Right lobe of liver (tissue), 4 donors: Measurements from ENCODE around the gene DHCR24.

ENCODE experiments used
- POLR2A ChIP-seq: fragments of 450-650 bp; IDR thresholded peaks from one replicate; pipeline ENCODE4 v1.6.1; 2017; ENCODE audit warnings: antibody characterized with exemption, mild to moderate bottlenecking
- TF ChIP-seq, protein P1 (sequence below), 4 donors: fragments of 200-600 bp in 3 of 4; fragments of 450-650 bp in 1 of 4; IDR thresholded peaks; one replicate each; pipeline versions ENCODE4 v1.5.1 to v1.8.0; 2016 to 2022; ENCODE audit warnings: antibody characterized with exemption in 4 of 4, mild to moderate bottlenecking in 2 of 4
- donor health status: DM: no; HTN: no; CAD: no.
- donor health status: DM: no; HTN: no; CAD: no.
- donor health status: DM: no; HTN: yes; CAD: no.

DNA sequence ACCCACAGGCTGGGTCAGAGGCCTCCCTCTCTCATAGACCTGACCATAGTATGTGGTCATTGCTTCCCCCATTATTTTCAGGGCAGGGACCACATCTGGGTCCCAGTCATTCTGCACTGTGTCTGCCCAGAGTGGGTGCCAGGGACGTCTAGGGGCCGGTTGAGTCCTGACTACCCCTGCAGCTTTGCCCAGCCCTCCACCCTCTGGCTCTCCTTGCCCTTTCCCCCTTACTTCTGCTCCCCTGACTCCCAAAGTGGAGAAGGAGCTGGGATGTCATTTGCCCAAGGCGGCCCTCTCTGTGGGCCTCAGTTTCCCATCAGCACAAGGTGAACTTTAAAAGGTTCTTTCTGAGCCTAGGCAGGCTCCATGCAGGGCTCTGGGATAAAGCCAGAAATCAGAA, 81.5 kb downstream of the DHCR24 start:
- no peak for TF ChIP-seq POLR2A
- TF ChIP-seq, protein P1, sequence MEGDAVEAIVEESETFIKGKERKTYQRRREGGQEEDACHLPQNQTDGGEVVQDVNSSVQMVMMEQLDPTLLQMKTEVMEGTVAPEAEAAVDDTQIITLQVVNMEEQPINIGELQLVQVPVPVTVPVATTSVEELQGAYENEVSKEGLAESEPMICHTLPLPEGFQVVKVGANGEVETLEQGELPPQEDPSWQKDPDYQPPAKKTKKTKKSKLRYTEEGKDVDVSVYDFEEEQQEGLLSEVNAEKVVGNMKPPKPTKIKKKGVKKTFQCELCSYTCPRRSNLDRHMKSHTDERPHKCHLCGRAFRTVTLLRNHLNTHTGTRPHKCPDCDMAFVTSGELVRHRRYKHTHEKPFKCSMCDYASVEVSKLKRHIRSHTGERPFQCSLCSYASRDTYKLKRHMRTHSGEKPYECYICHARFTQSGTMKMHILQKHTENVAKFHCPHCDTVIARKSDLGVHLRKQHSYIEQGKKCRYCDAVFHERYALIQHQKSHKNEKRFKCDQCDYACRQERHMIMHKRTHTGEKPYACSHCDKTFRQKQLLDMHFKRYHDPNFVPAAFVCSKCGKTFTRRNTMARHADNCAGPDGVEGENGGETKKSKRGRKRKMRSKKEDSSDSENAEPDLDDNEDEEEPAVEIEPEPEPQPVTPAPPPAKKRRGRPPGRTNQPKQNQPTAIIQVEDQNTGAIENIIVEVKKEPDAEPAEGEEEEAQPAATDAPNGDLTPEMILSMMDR (IDR thresholded peaks at IDR 0.05), result no peak
